ENCODE data around the gene MISP.

The MISP gene

DNA sequence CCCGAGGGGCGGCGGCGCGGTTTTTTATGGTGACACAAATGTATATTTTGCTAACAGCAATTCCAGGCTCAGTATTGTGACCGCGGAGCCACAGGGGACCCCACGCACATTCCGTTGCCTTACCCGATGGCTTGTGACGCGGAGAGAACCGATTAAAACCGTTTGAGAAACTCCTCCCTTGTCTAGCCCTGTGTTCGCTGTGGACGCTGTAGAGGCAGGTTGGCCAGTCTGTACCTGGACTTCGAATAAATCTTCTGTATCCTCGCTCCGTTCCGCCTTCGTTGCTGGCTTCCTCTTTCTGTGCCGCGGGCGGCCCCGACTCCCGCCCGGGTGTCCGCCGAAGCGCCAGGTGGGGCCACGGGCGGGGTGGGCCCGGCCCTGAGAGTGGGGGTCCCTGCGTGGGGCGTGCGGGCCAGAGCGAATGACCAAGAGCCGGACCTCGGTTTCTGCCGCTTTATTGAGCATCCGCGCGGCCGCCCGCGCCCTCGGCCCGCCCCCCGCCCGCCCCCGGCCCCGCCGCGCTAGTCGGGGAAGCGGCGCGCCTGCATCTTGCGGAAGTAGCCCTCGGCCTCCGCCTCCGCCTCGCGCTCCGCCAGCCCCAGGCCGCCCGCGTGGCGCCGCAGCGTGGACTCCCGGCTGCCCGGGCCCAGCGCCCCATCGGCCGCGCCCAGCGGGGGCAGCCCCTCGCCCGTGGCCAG, 61.3 kb downstream of the MISP start:
- DNase-seq, result no peak

DNA sequence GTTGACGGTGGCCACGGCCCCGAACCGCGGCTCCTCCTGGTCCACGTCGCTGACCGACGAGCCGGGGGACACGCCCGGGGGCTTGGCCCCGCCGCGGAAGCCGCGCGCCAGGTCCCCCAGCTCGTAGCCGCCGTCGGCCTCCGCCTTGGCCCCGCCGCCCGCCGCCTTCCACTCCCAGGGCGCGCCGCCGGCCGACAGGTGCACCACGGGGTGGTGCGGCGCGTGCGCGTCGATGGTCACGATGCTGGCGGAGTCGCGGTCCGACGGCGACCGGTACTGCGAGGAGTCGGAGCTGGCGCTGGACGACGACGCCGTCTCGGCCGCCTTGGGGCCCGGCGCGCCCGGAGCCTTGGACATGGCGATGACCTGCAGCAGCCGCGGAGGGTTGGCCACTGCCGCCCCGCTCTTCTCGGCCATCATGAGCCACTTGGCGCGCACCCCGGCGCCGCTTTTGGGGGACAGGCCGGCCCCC, 61.9 kb downstream of the MISP start:
- DNase-seq, result no peak

DNA sequence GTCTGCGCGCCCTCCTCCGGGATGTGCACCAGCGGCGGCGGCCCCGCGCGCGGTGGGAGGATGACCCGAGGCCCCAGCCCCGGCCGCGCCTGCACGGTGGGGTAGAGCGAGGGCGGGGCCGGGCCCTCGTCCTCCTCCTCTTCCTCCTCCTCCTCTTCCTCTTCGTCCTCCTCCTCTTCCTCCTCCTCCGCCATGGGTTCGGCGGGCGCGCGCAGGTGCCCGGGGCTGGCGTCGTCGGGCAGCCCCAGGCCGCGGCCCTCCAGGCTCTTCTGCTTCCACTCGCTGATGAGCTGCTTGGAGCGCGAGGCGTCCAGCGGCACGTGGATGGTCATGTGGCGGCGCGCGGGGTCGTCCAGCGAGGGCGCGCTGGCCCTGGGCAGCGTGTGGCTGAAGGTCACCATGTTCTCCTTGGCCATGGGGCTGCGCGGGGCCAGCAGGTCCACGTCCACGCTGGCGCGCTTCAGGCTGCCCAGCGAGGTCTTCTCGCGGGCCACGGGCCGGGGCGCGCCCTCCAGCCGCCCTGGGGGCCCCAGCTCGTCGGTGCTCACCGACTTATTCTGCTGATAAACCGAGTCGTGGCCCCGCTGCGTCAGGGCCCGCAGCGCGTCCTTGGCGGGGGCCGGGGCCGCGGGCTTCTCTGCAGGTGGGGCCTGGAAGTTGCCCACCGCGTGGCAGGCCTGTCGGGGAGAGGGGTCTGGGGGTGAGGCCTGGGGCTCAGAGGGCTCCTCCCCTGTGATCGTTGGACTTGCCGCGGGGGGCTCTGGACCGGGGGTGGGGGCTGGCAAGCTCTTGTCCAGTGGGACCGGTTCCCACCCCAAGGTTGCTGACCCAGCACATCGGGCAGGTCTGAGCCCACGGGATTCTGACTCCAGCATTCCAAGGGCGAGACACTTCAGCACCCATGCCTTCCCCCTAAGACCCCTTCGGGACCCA, 62.6 kb downstream of the MISP start:
- DNase-seq, result no peak

Data from NCI-H524 treated with DMSO at 0.1 percent for 48 hours (cell line).